ENCODE measurements around the gene NEGR1. TPM values are rescaled to one million over a fixed set of nuclear protein-coding genes. Genes with fewer than 3 reads are reported as not detected.

NEGR1 gene
- total and polyA plus RNA-seq, 7 donors = 0.69 to 69.2 (median 42.5) TPM

DNA sequence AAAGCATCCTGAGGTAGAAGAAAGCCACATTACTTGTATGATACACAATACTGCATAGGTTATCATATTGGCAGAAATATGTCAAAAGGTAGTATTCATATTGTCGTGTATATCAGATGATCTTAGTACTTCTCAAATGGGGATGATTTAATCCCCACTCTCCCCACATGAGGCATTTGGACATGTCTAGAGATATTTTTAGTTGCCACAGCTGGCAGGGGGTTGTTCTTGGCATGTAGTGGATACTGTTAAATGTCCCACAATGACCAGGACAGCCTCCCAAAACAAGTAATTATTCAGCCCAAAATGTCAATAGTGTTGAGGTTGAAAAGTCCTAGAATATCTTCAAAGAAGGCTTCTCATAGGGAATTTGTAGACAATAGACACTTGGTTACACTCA is 162.8 kb downstream of the NEGR1 start:
- intact Hi-C loops (cut with DNase I) = no loop called here
- Histone ChIP-seq H3K9me3 (no peaks in the 10 kb centered on the region), H3K27ac (no peak overlapping the region), H3K4me3 (no peak overlapping the region), H3K4me1 (peaks cover 0 to 11% (median 0%) of the 10 kb centered on the region in 4 donors), H3K27me3 (no peaks in the 10 kb centered on the region), H3K36me3 (no peaks in the 10 kb centered on the region)
- 57 to 82% methylated on average over 1 of the region's 1 CpG for WGBS, 2 donors
- DNase-seq = no peak
- TF ChIP-seq, protein P1, sequence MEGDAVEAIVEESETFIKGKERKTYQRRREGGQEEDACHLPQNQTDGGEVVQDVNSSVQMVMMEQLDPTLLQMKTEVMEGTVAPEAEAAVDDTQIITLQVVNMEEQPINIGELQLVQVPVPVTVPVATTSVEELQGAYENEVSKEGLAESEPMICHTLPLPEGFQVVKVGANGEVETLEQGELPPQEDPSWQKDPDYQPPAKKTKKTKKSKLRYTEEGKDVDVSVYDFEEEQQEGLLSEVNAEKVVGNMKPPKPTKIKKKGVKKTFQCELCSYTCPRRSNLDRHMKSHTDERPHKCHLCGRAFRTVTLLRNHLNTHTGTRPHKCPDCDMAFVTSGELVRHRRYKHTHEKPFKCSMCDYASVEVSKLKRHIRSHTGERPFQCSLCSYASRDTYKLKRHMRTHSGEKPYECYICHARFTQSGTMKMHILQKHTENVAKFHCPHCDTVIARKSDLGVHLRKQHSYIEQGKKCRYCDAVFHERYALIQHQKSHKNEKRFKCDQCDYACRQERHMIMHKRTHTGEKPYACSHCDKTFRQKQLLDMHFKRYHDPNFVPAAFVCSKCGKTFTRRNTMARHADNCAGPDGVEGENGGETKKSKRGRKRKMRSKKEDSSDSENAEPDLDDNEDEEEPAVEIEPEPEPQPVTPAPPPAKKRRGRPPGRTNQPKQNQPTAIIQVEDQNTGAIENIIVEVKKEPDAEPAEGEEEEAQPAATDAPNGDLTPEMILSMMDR (IDR thresholded peaks at IDR 0.05) = no peak
- TF ChIP-seq POLR2AphosphoS5 (IDR thresholded peaks at IDR 0.05) = no peak
- TF ChIP-seq EP300 (IDR thresholded peaks at IDR 0.05) = no peak

DNA sequence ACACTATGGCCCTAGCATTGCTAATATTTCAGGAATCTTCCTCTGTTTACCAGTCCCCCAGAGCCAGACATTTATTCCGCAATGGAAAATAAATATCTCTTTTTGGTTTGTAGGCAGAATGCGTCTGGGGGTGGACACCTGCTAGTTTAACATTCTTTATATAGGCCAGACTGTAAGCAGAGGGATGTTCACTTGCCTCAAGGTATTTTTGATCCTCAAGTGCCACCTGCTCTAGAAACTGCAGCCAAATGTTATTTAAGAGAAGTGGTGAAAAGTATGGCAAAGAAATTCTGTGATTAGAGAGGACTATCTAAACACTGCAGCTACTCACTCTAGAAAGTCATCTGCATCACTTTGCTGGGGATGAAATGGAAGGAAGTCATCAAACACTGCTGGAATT is 164.7 kb downstream of the NEGR1 start:
- no peak overlapping the region for H3K4me3 ChIP-seq
- no peaks in the 10 kb centered on the region for H3K36me3 ChIP-seq
- intact Hi-C loops (cut with DNase I) = no loop called here
- H3K4me1 ChIP-seq = peaks cover 0 to 7% (median 0%) of the 10 kb centered on the region in 4 donors
- no peak for DNase-seq
- TF ChIP-seq, protein P1 (IDR thresholded peaks at IDR 0.05) = no peak
- TF ChIP-seq POLR2AphosphoS5 (IDR thresholded peaks at IDR 0.05) (no peak), EP300 (IDR thresholded peaks at IDR 0.05) (no peak), POLR2A (IDR thresholded peaks at IDR 0.05) (no peak)
- no peak overlapping the region for H3K27ac ChIP-seq
- no peaks in the 10 kb centered on the region for H3K9me3 ChIP-seq
- 87 to 89% methylated on average over 2 of the region's 2 CpGs for WGBS, 2 donors
- H3K27me3 ChIP-seq = no peaks in the 10 kb centered on the region

DNA sequence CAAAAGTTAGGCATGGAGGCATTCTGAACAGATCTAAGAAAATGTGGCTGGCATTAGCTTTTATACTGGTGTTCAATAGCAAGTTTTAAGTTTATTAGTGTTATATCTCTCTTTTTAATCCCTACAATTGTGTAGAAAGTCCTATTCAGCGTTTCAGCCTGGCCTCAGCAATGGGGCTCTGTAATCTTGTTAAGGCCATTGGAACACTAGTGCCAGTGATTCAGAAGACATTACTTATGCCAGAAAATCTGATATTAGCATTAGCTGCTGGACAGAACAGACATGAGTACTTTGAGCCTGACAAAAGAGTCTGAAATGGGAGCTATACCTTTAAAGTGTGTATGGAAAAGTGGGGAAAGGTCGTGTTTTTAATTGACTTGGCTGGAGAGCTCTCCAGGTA is 167.0 kb downstream of the NEGR1 start:
- H3K4me1 ChIP-seq = peaks cover 0 to 6% (median 0%) of the 10 kb centered on the region in 4 donors
- no peak overlapping the region for H3K4me3 ChIP-seq
- no peaks in the 10 kb centered on the region for H3K36me3 ChIP-seq
- TF ChIP-seq, protein P1 (IDR thresholded peaks at IDR 0.05) = no peak
- TF ChIP-seq EP300 (IDR thresholded peaks at IDR 0.05) = no peak
- WGBS, 2 donors = 51 to 67% methylated on average over 2 of the region's 2 CpGs
- DNase-seq = no peak
- intact Hi-C loops (cut with DNase I) = no loop called here
- H3K27me3 ChIP-seq = no peaks in the 10 kb centered on the region
- H3K27ac ChIP-seq = no peak overlapping the region
- no peaks in the 10 kb centered on the region for H3K9me3 ChIP-seq

DNA sequence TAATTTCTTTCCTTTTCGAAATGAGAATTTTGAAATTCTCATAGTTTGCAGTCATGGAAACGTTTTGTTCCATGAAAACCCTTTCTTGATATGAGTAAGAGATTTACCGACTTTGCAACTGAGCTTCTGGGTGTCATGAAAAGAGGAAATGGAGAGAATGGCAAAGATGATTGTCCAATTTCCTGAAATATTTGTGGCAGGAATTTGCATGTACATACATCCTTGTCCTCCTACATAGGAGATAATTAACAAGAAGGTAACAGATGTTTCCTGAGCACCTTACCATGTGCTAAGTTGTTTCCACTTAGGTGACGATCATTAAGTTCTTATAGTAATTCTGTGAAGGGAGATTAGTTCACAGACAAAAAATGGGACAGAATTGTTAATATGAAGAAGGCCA is 170.7 kb downstream of the NEGR1 start:
- WGBS, 2 donors = 68 to 73% methylated on average over 4 of the region's 4 CpGs
- H3K27ac ChIP-seq = no peak overlapping the region
- no peaks in the 10 kb centered on the region for H3K9me3 ChIP-seq
- peaks cover 0 to 6% (median 0%) of the 10 kb centered on the region in 4 donors for H3K4me1 ChIP-seq
- no peak for DNase-seq
- no peak for TF ChIP-seq POLR2A (IDR thresholded peaks at IDR 0.05)
- TF ChIP-seq EP300 (IDR thresholded peaks at IDR 0.05) = no peak
- TF ChIP-seq POLR2AphosphoS5 (IDR thresholded peaks at IDR 0.05) = no peak
- TF ChIP-seq, protein P1 (IDR thresholded peaks at IDR 0.05) = no peak
- intact Hi-C loops (cut with DNase I) = no loop called here
- H3K27me3 ChIP-seq = no peaks in the 10 kb centered on the region
- no peak overlapping the region for H3K4me3 ChIP-seq
- no peaks in the 10 kb centered on the region for H3K36me3 ChIP-seq

DNA sequence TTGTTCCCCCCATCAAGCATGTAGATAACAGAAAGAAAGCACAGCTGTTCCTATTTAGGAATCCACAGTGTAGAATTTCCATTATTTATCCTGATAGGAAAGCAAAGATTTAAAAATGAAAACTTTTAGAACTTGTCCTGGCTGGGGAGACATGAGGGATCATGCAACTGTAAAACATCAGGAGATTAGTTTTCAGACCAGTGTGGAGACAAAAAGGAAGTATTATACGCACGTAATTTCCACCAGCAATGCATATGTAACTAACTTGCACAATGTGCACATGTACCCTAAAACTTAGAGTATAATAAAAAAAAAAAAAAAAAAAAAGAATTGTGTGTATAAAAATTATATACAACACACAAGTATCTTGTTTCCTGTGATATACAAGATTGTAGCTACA is 172.4 kb downstream of the NEGR1 start:
- no peak for TF ChIP-seq EP300 (IDR thresholded peaks at IDR 0.05)
- TF ChIP-seq POLR2AphosphoS5 (IDR thresholded peaks at IDR 0.05) = no peak
- TF ChIP-seq, protein P1 (IDR thresholded peaks at IDR 0.05) = no peak
- TF ChIP-seq POLR2A (IDR thresholded peaks at IDR 0.05) = no peak

More for the DNA sequence above, 172.4 kb downstream of the NEGR1 start:
- intact Hi-C loops (cut with DNase I) = no loop called here
- Histone ChIP-seq H3K9me3 (no peaks in the 10 kb centered on the region), H3K36me3 (no peaks in the 10 kb centered on the region), H3K27ac (no peak overlapping the region), H3K4me3 (no peak overlapping the region), H3K27me3 (no peaks in the 10 kb centered on the region), H3K4me1 (peaks cover 0 to under 1% (median 0%) of the 10 kb centered on the region in 4 donors)
- DNase-seq = no peak
- WGBS, 2 donors = 68 to 73% methylated on average over 2 of the region's 2 CpGs
